NCI-H1417 (cell line): ENCODE results near the gene PIK3R3.

Source experiments
- DNase-seq, 3 experiments: peaks; one replicate each; lab custom pipeline; 2025; lab: John Stamatoyannopoulos, UW

Gene PIK3R3

DNA sequence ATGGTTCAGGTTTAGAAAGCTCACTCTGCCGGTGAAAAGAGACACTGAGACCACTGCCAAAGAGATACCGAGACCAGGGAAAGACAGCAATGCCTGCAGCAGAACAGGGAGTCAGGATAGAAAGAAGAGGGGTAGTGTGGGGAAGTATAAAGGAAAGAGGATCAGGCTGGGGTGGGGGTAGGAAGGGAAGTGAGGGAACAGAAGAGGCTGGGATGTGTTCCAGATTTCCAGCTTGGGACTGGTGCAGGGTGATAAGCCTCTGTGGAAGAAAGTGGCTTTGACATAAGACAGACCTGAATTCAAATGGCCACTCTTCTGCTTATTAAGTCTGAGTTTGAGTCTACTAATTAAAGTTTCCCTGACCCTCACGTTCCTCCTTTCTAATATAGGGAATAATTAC is 105.9 kb downstream of the PIK3R3 start:
- no peak for DNase-seq

DNA sequence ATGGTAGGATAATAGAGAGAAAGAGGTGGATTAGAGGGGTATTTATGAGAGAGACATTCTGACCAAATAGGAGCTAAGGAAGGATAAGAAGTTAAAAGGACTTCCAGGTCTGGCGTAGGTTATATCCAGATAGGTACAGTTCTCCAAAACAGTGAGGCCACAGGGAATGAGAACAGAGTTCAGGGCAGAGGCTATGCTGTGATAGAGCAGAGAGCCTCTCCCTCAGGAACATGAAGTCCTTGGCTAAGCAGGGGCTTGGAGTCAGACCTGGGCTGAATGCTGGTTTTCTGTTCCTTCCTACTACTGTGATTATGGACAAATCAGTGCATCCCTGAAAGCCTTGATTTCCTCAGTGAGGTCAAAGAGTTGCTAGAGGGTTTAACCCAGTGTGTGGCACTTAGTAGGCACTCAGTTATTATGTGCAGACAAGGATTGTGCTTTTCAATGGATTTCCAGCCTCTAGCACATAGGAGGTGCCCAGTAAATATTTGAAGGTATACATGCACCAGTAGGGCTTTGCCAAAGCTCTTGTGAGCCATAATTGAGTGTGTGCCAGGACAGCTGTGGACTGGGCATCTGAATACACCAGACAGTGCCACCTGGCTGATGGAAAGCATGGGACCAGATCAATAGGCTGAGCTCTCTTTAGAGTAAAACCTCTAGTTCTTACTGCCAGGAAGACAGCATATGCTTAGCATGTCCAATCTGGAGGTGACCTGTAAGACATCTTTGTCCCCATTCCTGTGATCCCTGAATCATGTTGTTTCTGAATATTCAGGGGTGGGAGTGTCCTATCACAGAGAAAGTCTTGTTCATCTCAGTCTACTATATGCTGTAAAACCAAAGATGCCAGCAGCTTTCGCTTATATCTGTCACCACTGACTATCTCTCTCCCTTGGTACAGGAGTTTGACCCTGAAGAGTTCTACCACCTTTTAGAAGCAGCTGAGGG is 111.1 kb downstream of the PIK3R3 start:
- peak in 1 of 3 experiments; percentile 16 for DNase-seq

DNA sequence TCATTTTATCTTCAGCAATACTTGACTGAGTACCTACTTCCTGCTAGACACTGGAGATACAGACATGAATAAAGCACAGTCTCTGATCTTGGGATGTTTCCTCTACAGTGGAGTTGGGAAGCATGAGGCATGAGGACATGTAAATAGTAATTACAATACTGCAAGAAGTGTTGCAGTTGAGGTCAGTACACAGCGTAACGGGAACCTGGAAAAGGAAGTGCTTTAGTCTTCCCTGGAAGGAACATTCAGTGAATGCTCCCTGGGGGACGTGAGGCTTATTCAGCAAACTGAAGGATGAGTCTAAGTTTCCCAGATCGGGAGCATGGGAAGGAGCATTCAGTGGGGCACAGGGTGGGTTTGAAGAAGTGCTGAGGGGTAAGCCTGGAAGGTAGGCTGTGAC is 112.4 kb downstream of the PIK3R3 start:
- DNase-seq: no peak

DNA sequence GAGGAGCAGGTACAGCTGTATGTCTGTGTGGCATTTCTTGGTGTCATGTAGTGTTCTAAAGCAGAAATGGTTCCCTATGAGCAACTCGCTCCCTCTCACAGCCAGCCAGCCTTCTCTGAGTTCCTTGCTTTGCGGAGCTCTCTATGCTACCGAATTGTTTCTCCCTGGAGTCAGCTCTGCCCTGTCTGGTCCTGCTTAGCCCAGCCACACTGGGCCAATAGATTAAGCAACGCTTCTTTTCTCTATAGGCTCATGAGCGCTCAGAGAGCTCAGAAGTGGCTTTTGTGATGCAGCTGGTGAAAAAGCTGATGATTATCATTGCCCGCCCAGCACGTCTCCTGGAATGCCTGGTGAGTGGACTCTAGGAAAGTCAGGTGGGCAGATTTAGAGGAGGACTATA is 113.1 kb downstream of the PIK3R3 start:
- no peak for DNase-seq

DNA sequence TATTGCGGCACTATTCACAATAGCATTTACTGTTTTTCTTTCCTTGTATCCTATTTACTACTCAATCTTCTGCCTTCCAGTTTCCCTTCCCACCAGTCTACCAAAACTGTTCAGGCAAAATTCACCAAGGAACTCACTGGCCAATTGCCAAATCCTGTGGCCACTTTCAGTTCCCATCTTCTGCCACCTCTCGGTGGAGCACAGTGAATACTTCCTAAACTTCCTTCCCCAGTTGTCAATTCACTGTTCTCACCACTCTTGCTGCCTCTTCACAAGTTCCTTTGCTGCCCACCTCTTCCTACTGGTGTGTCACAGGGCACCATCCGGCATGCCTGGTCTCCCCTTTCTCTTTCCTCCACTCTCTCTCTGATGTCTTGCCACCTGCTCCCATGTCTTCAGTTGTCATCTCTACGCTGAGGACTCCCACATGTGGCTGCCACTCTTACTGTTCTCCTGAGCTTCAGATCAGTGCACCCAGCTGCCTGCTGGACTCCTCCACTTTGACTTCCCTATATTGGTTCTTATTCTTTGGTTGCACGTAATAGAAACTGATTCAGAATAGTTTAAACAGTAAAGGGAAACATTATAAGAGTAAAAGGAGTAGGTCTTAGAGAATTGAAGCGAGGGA is 114.4 kb downstream of the PIK3R3 start:
- DNase-seq: no peak

DNA sequence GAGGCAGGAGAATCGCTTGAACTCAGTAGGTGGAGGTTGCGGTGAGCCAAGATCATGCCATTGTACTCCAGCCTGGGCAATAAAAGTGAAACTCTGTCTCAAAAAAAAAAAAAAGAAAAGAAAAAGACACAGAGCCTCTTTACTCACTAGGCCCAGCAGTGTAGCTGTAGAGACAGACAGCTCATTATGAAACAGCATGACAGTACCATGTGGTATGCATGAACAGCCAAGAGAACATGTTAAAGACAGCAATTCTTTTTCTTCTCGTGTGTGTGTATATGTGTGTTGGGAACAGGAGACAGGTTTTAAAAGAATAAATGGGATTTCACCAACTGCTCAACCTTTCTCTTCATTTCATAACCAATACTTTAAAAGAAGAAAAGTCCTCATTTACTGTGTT is 118.8 kb downstream of the PIK3R3 start:
- no peak for DNase-seq

DNA sequence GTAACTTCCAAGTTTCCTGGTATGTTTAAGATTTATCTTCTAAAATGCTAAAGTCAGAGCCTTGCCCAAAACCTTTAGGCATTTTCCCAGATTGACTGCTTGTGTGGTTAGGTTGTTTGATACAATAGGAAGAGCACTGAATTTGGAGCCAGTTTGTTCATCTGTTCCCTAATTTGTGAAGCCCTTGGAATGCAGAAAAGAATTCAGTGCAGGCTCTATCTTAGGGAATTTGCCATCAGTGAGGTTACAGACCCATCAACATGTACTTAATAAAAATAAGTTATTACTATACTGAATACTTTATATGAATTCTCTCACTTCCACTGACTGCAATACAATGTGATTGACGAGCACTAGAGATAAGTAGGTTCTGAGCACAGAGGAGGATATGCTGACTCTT is 120.2 kb downstream of the PIK3R3 start:
- DNase-seq: no peak

DNA sequence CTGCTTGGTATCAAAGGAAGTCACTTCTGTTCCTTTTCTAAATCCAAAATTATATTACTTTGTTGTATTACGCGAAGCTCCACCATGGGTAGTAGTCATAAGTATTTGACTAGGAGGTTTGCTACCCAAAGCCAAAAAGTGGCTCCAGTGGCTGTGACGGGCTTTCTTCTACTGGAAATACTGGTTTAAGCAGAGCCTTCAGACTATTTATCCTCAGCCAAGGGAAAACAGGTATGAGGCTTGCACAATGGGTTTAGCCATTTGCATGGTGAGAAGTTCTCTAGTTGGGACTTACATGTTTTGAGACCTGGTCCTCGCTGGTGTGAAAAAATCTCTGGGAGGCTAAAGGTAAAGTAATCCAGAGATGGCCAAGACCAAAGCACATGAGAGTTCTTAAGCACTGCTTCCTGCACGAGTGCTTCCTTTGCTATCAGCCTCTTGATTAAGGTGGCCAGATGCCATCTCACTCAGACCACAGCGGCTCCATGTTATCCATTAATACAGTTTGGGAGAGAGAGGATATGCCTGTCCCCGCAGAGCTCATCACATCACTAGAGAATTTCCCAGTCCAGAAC is 121.2 kb downstream of the PIK3R3 start:
- no peak for DNase-seq

DNA sequence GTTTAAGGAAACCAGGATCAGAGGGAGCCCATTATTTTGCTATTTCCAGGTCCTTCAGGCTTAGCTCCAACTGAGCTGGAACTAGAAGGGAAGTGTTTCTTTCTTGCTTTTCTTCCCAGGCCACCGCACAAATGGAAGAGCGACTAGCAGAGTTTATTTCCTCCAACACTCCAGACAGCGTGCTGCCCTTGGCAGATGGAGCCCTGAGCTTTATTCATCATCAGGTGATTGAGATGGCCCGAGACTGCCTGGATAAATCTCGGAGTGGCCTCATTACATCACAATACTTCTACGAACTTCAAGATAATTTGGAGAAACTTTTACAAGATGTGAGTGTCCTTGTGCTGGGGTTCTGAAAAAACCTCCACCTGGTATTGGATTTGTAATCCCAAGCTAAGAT is 121.8 kb downstream of the PIK3R3 start:
- no peak for DNase-seq

DNA sequence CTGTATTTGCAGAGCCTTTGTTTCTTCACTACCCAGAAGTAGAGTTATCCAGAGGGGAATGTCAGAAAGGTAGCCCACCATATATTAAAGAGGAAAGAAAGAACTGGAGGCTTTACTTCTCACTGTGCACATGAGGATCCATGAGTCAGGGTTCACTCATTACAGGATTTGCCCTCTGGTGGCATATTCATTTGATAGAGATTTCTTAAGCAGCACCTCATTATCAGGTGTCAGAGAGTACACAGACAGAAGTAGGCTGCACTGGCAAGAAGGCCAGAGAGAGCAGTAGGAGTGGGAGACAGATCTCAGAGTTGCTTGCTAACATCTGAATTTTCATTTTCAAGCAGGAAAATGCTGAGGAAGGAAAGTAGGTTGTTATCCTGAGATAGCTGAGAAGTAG is 123.8 kb downstream of the PIK3R3 start:
- DNase-seq: no peak

DNA sequence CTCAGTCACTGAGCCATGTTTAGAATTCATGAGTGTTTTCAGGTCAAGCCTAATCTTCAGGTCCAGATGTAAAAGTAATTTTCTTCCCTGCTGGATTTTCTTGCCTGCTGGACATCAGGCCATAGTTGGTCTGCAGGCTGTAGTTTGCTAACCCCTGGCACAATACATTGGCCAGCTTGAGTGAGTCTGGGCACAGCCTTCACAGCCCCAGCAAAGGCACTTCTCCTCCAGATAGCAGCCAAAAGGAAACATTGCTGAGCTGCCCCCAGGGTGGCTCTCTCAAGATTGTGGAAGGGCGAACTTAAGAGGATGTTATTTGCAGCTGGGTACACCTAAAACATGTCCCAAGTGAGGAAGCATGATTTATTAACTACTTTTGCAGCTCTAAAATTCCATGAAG is 126.8 kb downstream of the PIK3R3 start:
- no peak for DNase-seq

DNA sequence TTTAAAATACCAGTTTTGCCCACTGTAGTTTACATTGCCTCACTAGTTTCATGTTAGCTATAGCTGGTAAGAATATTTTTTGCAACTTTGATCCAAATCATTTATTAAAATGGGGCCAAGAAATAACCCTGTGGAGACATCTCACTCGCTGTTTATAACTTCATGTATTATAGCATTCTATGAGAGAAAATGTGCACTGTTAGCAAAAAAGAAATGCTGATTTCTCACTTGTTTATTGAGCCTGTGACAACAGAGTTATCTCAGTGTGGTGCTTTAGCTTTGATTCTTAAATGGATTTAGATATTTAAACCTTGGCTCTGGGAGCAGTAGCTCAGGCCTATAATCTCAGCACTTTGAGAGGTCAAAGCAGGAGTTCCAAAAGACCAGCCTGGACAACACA is 127.9 kb downstream of the PIK3R3 start:
- DNase-seq: no peak

DNA sequence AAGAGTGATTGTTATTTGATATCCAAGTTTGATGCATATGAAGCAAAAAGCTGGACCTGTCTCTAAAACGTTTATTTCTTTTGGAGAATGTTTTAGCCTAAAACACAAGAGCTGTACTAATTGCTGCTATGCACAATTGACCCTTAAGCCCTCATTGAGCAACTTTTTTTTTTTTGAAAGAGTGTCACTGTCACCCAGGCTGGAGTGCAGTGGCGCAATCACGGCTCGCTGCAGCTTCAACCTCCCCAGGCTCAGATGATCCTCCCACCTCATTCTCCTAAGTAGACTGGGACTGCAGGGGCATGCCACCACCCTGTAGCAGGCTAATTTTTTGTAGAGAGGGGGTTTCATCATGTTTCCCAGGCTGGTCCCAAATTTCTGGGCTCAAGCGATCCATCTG is 129.1 kb downstream of the PIK3R3 start:
- DNase-seq: peak in 1 of 3 experiments; percentile 22

DNA sequence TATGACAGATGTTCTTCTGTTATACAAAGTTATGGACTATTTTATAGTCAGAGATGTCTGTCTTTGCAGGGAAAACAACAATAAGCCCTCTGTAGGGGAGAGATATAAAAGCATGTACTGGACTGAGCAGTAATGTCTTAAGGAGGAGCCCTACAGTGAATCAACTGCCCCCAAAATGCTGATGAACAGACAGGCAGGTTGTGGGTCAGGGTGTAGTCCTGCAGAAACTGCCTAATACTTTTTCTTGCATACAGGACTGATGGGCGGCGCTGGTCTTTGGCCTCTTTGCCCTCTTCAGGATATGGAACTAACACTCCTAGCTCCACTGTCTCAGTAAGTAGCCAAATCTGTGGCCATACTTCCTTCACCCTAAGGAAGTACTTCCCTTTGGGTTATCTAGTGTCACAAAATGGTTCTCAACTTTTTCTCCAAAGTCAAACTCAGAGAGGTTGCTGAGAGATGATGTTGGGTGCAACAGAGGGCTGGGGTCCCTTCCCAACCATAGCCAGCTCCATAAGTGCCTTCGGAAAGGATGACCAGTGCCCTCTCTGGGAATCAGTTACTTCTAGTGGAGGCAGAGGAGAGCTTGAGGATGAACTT is 129.8 kb downstream of the PIK3R3 start:
- DNase-seq: no peak

DNA sequence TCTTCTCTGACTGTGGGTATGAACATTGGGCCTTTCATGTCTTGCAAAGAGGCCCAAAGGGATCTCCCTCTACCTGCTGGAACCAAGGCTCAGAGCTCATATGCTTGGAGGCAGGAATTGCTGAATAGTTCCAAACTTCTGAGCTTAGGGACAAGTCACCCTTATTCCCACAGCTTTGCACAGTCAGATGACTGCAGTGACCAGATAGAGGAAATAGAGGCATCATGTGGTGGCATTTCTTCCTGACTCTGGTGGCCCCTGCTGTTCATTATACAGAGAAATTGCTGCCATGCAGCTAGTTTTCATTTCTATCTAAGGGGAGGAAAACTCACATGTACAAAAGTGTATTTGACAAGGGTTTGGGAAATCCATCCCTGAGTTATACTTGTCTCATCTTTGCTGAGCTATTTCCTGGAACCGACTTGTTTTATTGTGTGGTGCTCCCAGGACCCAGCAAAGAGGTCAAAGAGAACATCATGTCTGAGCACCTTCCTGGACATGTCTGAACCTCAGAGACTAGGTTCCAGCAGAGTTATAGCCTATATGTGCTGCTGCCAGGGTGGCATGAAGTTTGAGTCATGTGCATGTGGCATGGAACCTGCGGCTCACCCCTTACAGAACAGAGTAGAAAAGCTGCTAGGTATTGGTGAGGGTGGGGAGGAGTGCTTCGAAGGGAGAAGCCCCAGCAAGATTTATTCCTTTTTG is 131.2 kb downstream of the PIK3R3 start:
- DNase-seq: no peak

DNA sequence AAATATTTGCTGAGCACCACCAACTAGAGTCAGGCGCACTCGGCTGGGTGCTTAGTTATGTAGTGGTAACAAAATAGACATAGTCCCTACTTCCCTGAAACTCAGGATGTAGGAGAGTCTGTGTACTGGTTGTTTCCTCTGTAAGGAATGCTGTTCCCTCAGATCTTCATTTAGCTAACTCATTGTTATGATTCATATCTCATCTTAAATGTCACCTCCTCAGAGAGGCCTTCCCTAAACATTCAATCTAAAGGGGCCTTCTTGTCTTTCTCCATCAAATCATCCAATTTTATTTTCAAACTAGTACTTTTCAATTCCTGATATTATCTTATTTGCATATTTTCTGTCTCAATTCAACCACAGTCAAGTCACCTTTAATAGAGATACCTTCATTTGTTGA is 132.9 kb downstream of the PIK3R3 start:
- no peak for DNase-seq

DNA sequence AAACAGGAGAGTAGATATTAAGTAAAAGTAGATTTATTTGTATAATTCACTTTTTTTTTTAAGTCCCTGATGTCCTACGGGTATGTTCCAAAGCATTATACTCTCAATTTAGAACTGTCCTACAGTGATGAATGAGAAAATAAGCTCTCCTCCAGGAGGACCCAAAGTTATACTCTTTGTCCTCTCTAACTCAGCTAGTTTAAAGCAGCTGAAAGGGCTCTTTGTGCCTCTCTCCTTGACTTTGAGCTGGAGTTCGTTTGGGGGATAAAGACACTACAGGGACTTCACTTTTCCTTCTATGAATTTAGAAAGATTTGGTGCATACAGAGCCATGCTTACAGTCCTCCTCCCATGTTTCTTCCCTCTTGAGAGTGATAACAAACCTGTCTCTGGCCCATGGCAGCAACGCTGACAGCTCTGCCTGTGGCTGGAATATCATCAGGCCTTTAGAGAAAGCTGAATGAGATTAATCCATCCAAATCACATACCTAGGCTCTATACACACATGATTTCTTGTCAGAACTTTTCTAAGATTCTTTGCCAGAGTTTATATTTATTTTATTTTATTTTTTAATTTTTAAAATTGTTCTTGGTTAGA is 134.3 kb downstream of the PIK3R3 start:
- peak in 1 of 3 experiments; percentile 52 for DNase-seq

DNA sequence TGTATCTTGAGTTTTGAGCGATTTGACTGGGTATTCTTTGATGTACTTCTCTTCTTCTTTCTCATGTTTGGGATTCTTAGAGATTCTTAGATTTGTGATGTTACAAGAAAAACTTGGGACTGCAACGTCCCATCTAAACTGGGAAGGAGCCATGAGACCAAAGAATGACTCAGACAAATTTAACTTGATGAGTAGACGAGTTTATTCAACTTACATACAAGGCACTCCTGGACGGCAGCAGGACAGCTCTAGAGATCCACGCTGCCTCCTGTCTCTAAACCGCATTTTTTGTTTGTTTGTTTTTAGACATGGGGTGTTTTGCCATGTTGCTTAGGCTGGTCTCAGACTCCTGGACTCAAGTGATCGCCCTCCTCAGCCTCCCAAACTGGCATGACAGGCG is 137.1 kb downstream of the PIK3R3 start:
- DNase-seq: no peak

DNA sequence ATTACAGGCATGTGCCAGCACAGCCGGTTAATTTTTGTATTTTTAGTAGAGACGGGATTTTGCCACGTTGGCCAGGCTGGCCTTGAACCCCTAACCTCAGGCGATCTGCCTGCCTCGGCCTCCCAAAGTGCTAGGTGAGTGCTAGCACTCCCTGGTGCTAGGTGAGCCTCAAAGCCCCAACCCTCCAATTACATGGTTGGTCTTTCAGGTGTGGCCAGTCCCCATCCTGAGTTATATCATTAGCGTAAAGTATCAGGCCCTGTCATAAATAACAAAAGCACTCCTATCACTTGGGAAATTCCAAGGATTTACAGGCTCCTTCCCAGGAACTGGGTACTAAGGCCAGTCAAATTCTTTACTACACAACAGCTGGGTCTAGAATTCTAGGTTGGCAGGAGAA is 138.0 kb downstream of the PIK3R3 start:
- no peak for DNase-seq
